Neuronal stem cell (in vitro differentiated cells): Measurements from ENCODE around the gene KRTAP6-2. TPM values are rescaled to one million over a fixed set of nuclear protein-coding genes. Genes with fewer than 3 reads are reported as not detected.

Experiments used
- DNase-seq: peaks from one replicate; pipeline ENCODE4 v3.0.0-alpha.2; 2013; ENCODE audit warnings: low spot score
- H2AFZ ChIP-seq: one replicate; pipeline ENCODE4 v1.6.1; 2013; ENCODE audit warnings: mild to moderate bottlenecking, low read length, inconsistent platforms
- H2AK5ac ChIP-seq: 2 replicates; pipeline ENCODE4 v1.6.1; 2013; ENCODE audit warnings: low read depth, mild to moderate bottlenecking, inconsistent platforms, low read length, moderate library complexity, mixed read lengths
- H2BK120ac ChIP-seq: 2 replicates; pipeline ENCODE4 v1.6.1; 2013; ENCODE audit warnings: low read depth, mild to moderate bottlenecking, inconsistent platforms, low read length, moderate library complexity, mixed read lengths
- H2BK12ac ChIP-seq: one replicate; pipeline ENCODE4 v1.6.1; 2013; ENCODE audit warnings: low read length, inconsistent platforms
- H2BK15ac ChIP-seq: 2 replicates; pipeline ENCODE4 v1.6.1; 2013; ENCODE audit warnings: mild to moderate bottlenecking, low read length, inconsistent platforms, mixed read lengths
- H2BK5ac ChIP-seq: one replicate; pipeline ENCODE4 v1.6.1; 2013; ENCODE audit warnings: inconsistent platforms, mild to moderate bottlenecking, low read length, moderate library complexity
- H3K14ac ChIP-seq: one replicate; pipeline ENCODE4 v1.6.1; 2013; ENCODE audit warnings: low read length, inconsistent platforms
- H3K18ac ChIP-seq: 2 replicates; pipeline ENCODE4 v1.6.1; 2013; ENCODE audit warnings: low read length, inconsistent platforms
- H3K23ac ChIP-seq: 2 replicates; pipeline ENCODE4 v1.6.1; 2013; ENCODE audit warnings: low read depth, mild to moderate bottlenecking, mixed read lengths, low read length, inconsistent platforms; ENCODE audit not compliant: poor library complexity
- H3K27ac ChIP-seq: replicated peaks from 3 replicates; pipeline ENCODE4 v1.5.1; 2013; ENCODE audit warnings: low read length, inconsistent platforms
- H3K27me3 ChIP-seq, 3 experiments: 2 replicates each; pipeline ENCODE4 v1.6.1; 2013; ENCODE audit warnings: low read length in 3 of 3, mild to moderate bottlenecking in 2 of 3, inconsistent platforms in 1 of 3, low read depth in 1 of 3, mixed read lengths in 1 of 3, moderate library complexity in 1 of 3; ENCODE audit not compliant: control insufficient read depth in 3 of 3, insufficient read depth in 3 of 3
- H3K36me3 ChIP-seq, 2 donors: replicated peaks in 1 of 2; 2 replicates each; pipeline ENCODE4 v1.6.1; 2013; ENCODE audit warnings: low read length in 2 of 2; ENCODE audit not compliant: control insufficient read depth in 2 of 2, insufficient read depth in 2 of 2
- H3K4ac ChIP-seq: 2 replicates; pipeline ENCODE4 v1.6.1; 2013; ENCODE audit warnings: inconsistent platforms, mild to moderate bottlenecking, low read length, moderate library complexity
- H3K4me1 ChIP-seq, 2 donors: 1 replicate in 1 of 2; 2 replicates in 1 of 2; pipeline ENCODE4 v1.6.1; 2013; ENCODE audit warnings: low read length in 2 of 2, low read depth in 1 of 2; ENCODE audit not compliant: control insufficient read depth in 2 of 2, insufficient read depth in 1 of 2
- H3K4me2 ChIP-seq: one replicate; pipeline ENCODE4 v1.6.1; 2013; ENCODE audit warnings: mild to moderate bottlenecking, low read length, inconsistent platforms; ENCODE audit not compliant: insufficient read depth, poor library complexity, severe bottlenecking
- H3K4me3 ChIP-seq, 2 donors: 2 replicates each; pipeline ENCODE4 v1.5.1; 2013; ENCODE audit warnings: low read length in 2 of 2, mild to moderate bottlenecking in 2 of 2, inconsistent platforms in 1 of 2, moderate library complexity in 1 of 2
- H3K79me1 ChIP-seq: one replicate; pipeline ENCODE4 v1.6.1; 2013; ENCODE audit warnings: low read depth, mild to moderate bottlenecking, inconsistent platforms, low read length, moderate library complexity
- H3K9ac ChIP-seq: one replicate; pipeline ENCODE4 v1.6.1; 2013; ENCODE audit warnings: mild to moderate bottlenecking, low read depth, low read length, inconsistent platforms; ENCODE audit not compliant: poor library complexity
- H3K9me3 ChIP-seq, 2 donors: replicated peaks in 1 of 2; 2 replicates each; pipeline versions ENCODE3 to v1.6.1; 2013; ENCODE audit warnings: low read length in 2 of 2, mild to moderate bottlenecking in 2 of 2, inconsistent platforms in 1 of 2, low read depth in 1 of 2, mixed read lengths in 1 of 2, moderate library complexity in 1 of 2; ENCODE audit not compliant: control insufficient read depth in 2 of 2, insufficient read depth in 1 of 2
- H4K8ac ChIP-seq: one replicate; pipeline ENCODE4 v1.6.1; 2013; ENCODE audit warnings: low read depth, mild to moderate bottlenecking, inconsistent platforms, low read length, moderate library complexity
- H4K91ac ChIP-seq: one replicate; pipeline ENCODE4 v1.6.1; 2013; ENCODE audit warnings: low read length, low read depth, mild to moderate bottlenecking, inconsistent platforms; ENCODE audit not compliant: poor library complexity
- WGBS, 2 donors: extraction: QIAGEN DNeasy Blood & Tissue Kit; methylation state at CpG; one replicate each; pipeline ENCODE4 v1.1.7; 2013; ENCODE audit warnings: missing lambda C conversion rate in 2 of 2, mixed read lengths in 1 of 2; ENCODE audit not compliant: insufficient read length in 2 of 2, insufficient replicate concordance in 1 of 2; ENCODE audit errors: extremely low coverage in 2 of 2; 5-methylcytosine and 5-hydroxymethylcytosine counted together
- polyA plus RNA-seq, 2 experiments: library from polyadenylated mRNA; stranded (reverse); fragments of 200-250 nt; gene quantifications; one replicate each; pipeline ENCODE4 v1.2.3, GENCODE V29; 2013

KRTAP6-2 gene
- not detected for polyA plus RNA-seq (2013, experiment 1 of 2)
- polyA plus RNA-seq (2013, experiment 2 of 2): not detected

GRCh38 chr21:30598802-30599201 lies at the start of gene KRTAP6-2:
Gene KRTAP6-2, minus strand, starts transcription at chr21:30598902. Its CDS starts 28 bp downstream, at chr21:30598874.
- no peak within 1 kb of the TSS for H4K91ac ChIP-seq
- H3K4ac ChIP-seq: no peak within 1 kb of the TSS
- no peaks in the 10 kb centered on the region for H3K36me3 ChIP-seq
- peaks cover 0 to 2% of the 10 kb centered on the region in 2 donors for H3K9me3 ChIP-seq
- H3K4me3 ChIP-seq: no peak within 1 kb of the TSS
- H3K79me1 ChIP-seq: no peaks in the 10 kb centered on the region
- no peak within 1 kb of the TSS for H3K27ac ChIP-seq
- peak within 1 kb of the TSS; percentile 33 for H2BK12ac ChIP-seq
- H3K18ac ChIP-seq: peak within 1 kb of the TSS; percentile 80
- no peak within 1 kb of the TSS for H2BK5ac ChIP-seq
- no peaks in the 10 kb centered on the region for H3K4me1 ChIP-seq
- DNase-seq: no peak
- no CpG with 5 or more reads among the region's 6 CpGs for WGBS, 2 donors
- H3K9ac ChIP-seq: no peak within 1 kb of the TSS
- H3K23ac ChIP-seq: peak within 1 kb of the TSS; percentile 8
- no peak within 1 kb of the TSS for H2BK120ac ChIP-seq
- no peak within 1 kb of the TSS for H2BK15ac ChIP-seq
- no peak within 1 kb of the TSS for H3K14ac ChIP-seq
- H3K4me2 ChIP-seq: no peak within 1 kb of the TSS
- H2AFZ ChIP-seq: no peak within 1 kb of the TSS
- H3K27me3 ChIP-seq: no peaks in the 10 kb centered on the region
- H4K8ac ChIP-seq: no peak within 1 kb of the TSS
- peak within 1 kb of the TSS; percentile 64 for H2AK5ac ChIP-seq

GRCh38 chr21:30646904-30647414 lies 48.3 kb upstream of the KRTAP6-2 start:
- no peak overlapping the region for H3K4me2 ChIP-seq
- H3K79me1 ChIP-seq: no peaks in the 10 kb centered on the region
- H3K9ac ChIP-seq: no peak overlapping the region
- H3K9me3 ChIP-seq: no peaks in the 10 kb centered on the region
- H2AFZ ChIP-seq: no peak overlapping the region
- H3K27me3 ChIP-seq: no peaks in the 10 kb centered on the region
- H3K27ac ChIP-seq: no peak overlapping the region
- no peak overlapping the region for H4K91ac ChIP-seq
- H3K4ac ChIP-seq: no peak overlapping the region
- H3K36me3 ChIP-seq: no peaks in the 10 kb centered on the region
- no peak overlapping the region for H2BK15ac ChIP-seq
- H3K18ac ChIP-seq: no peak overlapping the region
- H2BK12ac ChIP-seq: no peak overlapping the region
- DNase-seq: no peak
- H2BK120ac ChIP-seq: no peak overlapping the region
- no peak overlapping the region for H2AK5ac ChIP-seq
- H3K4me3 ChIP-seq: no peak overlapping the region
- no peaks in the 10 kb centered on the region for H3K4me1 ChIP-seq
- no peak overlapping the region for H3K14ac ChIP-seq
- no peak overlapping the region for H2BK5ac ChIP-seq
- no peak overlapping the region for H4K8ac ChIP-seq
- no CpG with 5 or more reads among the region's 1 CpG for WGBS, 2 donors
- no peak overlapping the region for H3K23ac ChIP-seq

- H2BK15ac ChIP-seq: no peak within 1 kb of the TSS
- H4K91ac ChIP-seq: no peak within 1 kb of the TSS
- no peak within 1 kb of the TSS for H4K8ac ChIP-seq
- no peaks in the 10 kb centered on the region for H3K36me3 ChIP-seq
- no peaks in the 10 kb centered on the region for H3K4me1 ChIP-seq
- no peak within 1 kb of the TSS for H2AK5ac ChIP-seq
- H3K27ac ChIP-seq: no peak within 1 kb of the TSS
- no peak for DNase-seq
- no peak within 1 kb of the TSS for H3K14ac ChIP-seq
- H3K18ac ChIP-seq: no peak within 1 kb of the TSS
- WGBS, 2 donors: no CpG with 5 or more reads among the region's 2 CpGs
- H3K27me3 ChIP-seq: no peaks in the 10 kb centered on the region
- H2BK12ac ChIP-seq: no peak within 1 kb of the TSS
- no peak within 1 kb of the TSS for H3K4ac ChIP-seq
- H2BK120ac ChIP-seq: no peak within 1 kb of the TSS
- H2BK5ac ChIP-seq: no peak within 1 kb of the TSS
- H3K23ac ChIP-seq: no peak within 1 kb of the TSS
- H3K9ac ChIP-seq: no peak within 1 kb of the TSS
- H3K4me3 ChIP-seq: no peak within 1 kb of the TSS
- H2AFZ ChIP-seq: no peak within 1 kb of the TSS
- no peaks in the 10 kb centered on the region for H3K79me1 ChIP-seq
- H3K9me3 ChIP-seq: no peaks in the 10 kb centered on the region
- no peak within 1 kb of the TSS for H3K4me2 ChIP-seq
Observed at GRCh38 chr21:30642564-30642963, 43.9 kb upstream of the KRTAP6-2 start, which contains the start of gene KRTAP20-3. Gene KRTAP20-3, plus strand, starts transcription at chr21:30642864.

- no peaks in the 10 kb centered on the region for H3K27me3 ChIP-seq
- no peak overlapping the region for H3K23ac ChIP-seq
- H4K91ac ChIP-seq: no peak overlapping the region
- no peak overlapping the region for H3K4me3 ChIP-seq
- no peaks in the 10 kb centered on the region for H3K9me3 ChIP-seq
- H3K4ac ChIP-seq: no peak overlapping the region
- H2BK120ac ChIP-seq: no peak overlapping the region
- H3K14ac ChIP-seq: no peak overlapping the region
- no peak for DNase-seq
- no peaks in the 10 kb centered on the region for H3K4me1 ChIP-seq
- H2AK5ac ChIP-seq: no peak overlapping the region
- no peak overlapping the region for H3K9ac ChIP-seq
- no peak overlapping the region for H3K27ac ChIP-seq
- H2BK5ac ChIP-seq: no peak overlapping the region
- no peaks in the 10 kb centered on the region for H3K79me1 ChIP-seq
- no peaks in the 10 kb centered on the region for H3K36me3 ChIP-seq
- no peak overlapping the region for H3K4me2 ChIP-seq
- no peak overlapping the region for H2BK15ac ChIP-seq
- H2BK12ac ChIP-seq: no peak overlapping the region
- no peak overlapping the region for H2AFZ ChIP-seq
- no CpG with 5 or more reads among the region's 3 CpGs for WGBS, 2 donors
- no peak overlapping the region for H4K8ac ChIP-seq
- no peak overlapping the region for H3K18ac ChIP-seq
Observed at GRCh38 chr21:30638686-30639085, 40.0 kb upstream of the KRTAP6-2 start.
